NCI-H1436 (cell line): ENCODE measurements around the gene ANO2.
"Not testable (repeated sequence)": the region's sequence is repeated elsewhere in the genome, so short reads cannot be mapped to it uniquely, and the experiment has no call there.

Experiments
- DNase-seq: peaks from one replicate; lab custom pipeline; 2025; lab: John Stamatoyannopoulos, UW

ANO2 gene

GRCh38 chr12:5887819-5888218 is 57.2 kb downstream of the ANO2 start:
- not testable (repeated sequence) for DNase-seq

GRCh38 chr12:5884866-5885265 is 60.2 kb downstream of the ANO2 start:
- DNase-seq: no peak

GRCh38 chr12:5884285-5884684 is 60.8 kb downstream of the ANO2 start:
- no peak for DNase-seq

GRCh38 chr12:5882511-5883190 is 62.4 kb downstream of the ANO2 start:
- no peak for DNase-seq

GRCh38 chr12:5881666-5882065 is 63.4 kb downstream of the ANO2 start:
- no peak for DNase-seq

- no peak for DNase-seq
These were observed 63.9 kb downstream of the ANO2 start for GRCh38 chr12:5881101-5881606.

GRCh38 chr12:5875851-5876250 is 69.2 kb downstream of the ANO2 start:
- no peak for DNase-seq

- no peak for DNase-seq
These were observed 70.5 kb downstream of the ANO2 start for GRCh38 chr12:5874514-5874913.

GRCh38 chr12:5873281-5873919 is 71.7 kb downstream of the ANO2 start:
- DNase-seq: no peak

- no peak for DNase-seq
These were observed 72.3 kb downstream of the ANO2 start for GRCh38 chr12:5872745-5873144.

- no peak for DNase-seq
These were observed 73.3 kb downstream of the ANO2 start for GRCh38 chr12:5871741-5872140.

- no peak for DNase-seq
These were observed 74.9 kb downstream of the ANO2 start for GRCh38 chr12:5870183-5870582.

- no peak for DNase-seq
These were observed 76.3 kb downstream of the ANO2 start for GRCh38 chr12:5868625-5869295.

GRCh38 chr12:5865397-5865796 is 79.7 kb downstream of the ANO2 start:
- DNase-seq: no peak

GRCh38 chr12:5864972-5865371 is 80.1 kb downstream of the ANO2 start:
- no peak for DNase-seq

GRCh38 chr12:5864301-5864700 is 80.8 kb downstream of the ANO2 start:
- DNase-seq: no peak

GRCh38 chr12:5861416-5861815 is 83.6 kb downstream of the ANO2 start:
- DNase-seq: no peak

GRCh38 chr12:5856692-5857091 is 88.4 kb downstream of the ANO2 start:
- DNase-seq: no peak

GRCh38 chr12:5846950-5847349 is 98.1 kb downstream of the ANO2 start:
- no peak for DNase-seq

- no peak for DNase-seq
These were observed 104.1 kb downstream of the ANO2 start for GRCh38 chr12:5840944-5841343.

GRCh38 chr12:5830111-5830510 is 114.9 kb downstream of the ANO2 start:
- DNase-seq: no peak

GRCh38 chr12:5827591-5827990 is 117.5 kb downstream of the ANO2 start:
- DNase-seq: no peak

- not testable (repeated sequence) for DNase-seq
These were observed 119.3 kb downstream of the ANO2 start for GRCh38 chr12:5825761-5826160.
